Measurements from ENCODE around the gene TACC3. TPM values are rescaled to one million over a fixed set of nuclear protein-coding genes. Genes with fewer than 3 reads are reported as not detected.

Gene TACC3
- total and polyA plus RNA-seq, 7 donors, result 4.3 to 55.9 (median 7.5) TPM

- 95 to 97% methylated on average over 22 of the region's 22 CpGs for WGBS, 2 donors
- peaks cover 0 to 49% (median 23%) of the 10 kb centered on the region in 4 donors for H3K36me3 ChIP-seq
- TF ChIP-seq POLR2AphosphoS5 (IDR thresholded peaks at IDR 0.05) (no peak), POLR2A (IDR thresholded peaks at IDR 0.05) (no peak), EP300 (IDR thresholded peaks at IDR 0.05) (no peak)
- TF ChIP-seq, protein P1, sequence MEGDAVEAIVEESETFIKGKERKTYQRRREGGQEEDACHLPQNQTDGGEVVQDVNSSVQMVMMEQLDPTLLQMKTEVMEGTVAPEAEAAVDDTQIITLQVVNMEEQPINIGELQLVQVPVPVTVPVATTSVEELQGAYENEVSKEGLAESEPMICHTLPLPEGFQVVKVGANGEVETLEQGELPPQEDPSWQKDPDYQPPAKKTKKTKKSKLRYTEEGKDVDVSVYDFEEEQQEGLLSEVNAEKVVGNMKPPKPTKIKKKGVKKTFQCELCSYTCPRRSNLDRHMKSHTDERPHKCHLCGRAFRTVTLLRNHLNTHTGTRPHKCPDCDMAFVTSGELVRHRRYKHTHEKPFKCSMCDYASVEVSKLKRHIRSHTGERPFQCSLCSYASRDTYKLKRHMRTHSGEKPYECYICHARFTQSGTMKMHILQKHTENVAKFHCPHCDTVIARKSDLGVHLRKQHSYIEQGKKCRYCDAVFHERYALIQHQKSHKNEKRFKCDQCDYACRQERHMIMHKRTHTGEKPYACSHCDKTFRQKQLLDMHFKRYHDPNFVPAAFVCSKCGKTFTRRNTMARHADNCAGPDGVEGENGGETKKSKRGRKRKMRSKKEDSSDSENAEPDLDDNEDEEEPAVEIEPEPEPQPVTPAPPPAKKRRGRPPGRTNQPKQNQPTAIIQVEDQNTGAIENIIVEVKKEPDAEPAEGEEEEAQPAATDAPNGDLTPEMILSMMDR (IDR thresholded peaks at IDR 0.05), result no peak
- no peak for DNase-seq
- no peak overlapping the region for H3K4me3 ChIP-seq
- H3K27me3 ChIP-seq, result no peaks in the 10 kb centered on the region
- peaks cover 0 to 5% (median 3%) of the 10 kb centered on the region in 4 donors for H3K9me3 ChIP-seq
- intact Hi-C loops (cut with DNase I), result no loop called here
- H3K4me1 ChIP-seq, result no peaks in the 10 kb centered on the region
- H3K27ac ChIP-seq, result no peak overlapping the region
Measured at GRCh38 chr4:1740021-1740545, 18.8 kb downstream of the TACC3 start.

- H3K9me3 ChIP-seq, result peaks cover 0 to 5% (median 3%) of the 10 kb centered on the region in 4 donors
- no peak for TF ChIP-seq POLR2AphosphoS5 (IDR thresholded peaks at IDR 0.05)
- TF ChIP-seq POLR2A (IDR thresholded peaks at IDR 0.05), result no peak
- TF ChIP-seq EP300 (IDR thresholded peaks at IDR 0.05), result no peak
- TF ChIP-seq, protein P1 (IDR thresholded peaks at IDR 0.05), result no peak
- no peaks in the 10 kb centered on the region for H3K4me1 ChIP-seq
- intact Hi-C loops (cut with DNase I), result no loop called here
- 91 to 92% methylated on average over 17 of the region's 17 CpGs for WGBS, 2 donors
- no peak overlapping the region for H3K4me3 ChIP-seq
- no peak for DNase-seq
- no peak overlapping the region for H3K27ac ChIP-seq
- peaks cover 0 to 44% (median 18%) of the 10 kb centered on the region in 4 donors for H3K36me3 ChIP-seq
- no peaks in the 10 kb centered on the region for H3K27me3 ChIP-seq
Measured at GRCh38 chr4:1741208-1741607, 19.9 kb downstream of the TACC3 start.

DNA sequence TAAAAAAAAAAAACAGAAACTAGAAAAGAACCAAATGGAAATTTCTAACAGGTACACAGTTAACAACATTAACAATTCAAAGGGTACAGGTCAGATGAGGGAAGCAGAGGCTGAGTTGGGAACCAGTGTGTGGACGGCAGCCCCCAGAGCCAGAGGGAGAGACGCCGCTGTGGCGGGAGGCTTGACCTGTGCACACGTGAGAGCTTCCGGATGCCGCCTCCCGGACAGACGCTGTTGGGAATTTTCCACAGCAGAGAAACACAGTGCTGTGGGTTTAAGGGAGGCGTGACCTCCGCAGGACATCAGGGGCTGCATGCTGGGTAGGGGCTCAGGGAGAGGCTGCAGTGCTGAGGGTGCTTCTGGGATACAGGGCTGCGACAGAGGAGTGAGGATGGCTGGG is 22.2 kb downstream of the TACC3 start:
- Histone ChIP-seq H3K27ac (no peak overlapping the region), H3K27me3 (peaks cover 0 to 9% (median 2%) of the 10 kb centered on the region in 3 donors), H3K36me3 (peaks cover 0 to 23% (median 6%) of the 10 kb centered on the region in 4 donors), H3K9me3 (no peaks in the 10 kb centered on the region), H3K4me3 (no peak overlapping the region), H3K4me1 (peaks cover 0 to 4% (median 1%) of the 10 kb centered on the region in 4 donors)
- 87 to 98% methylated on average over 12 of the region's 12 CpGs for WGBS, 2 donors
- DNase-seq, result no peak
- TF ChIP-seq EP300 (IDR thresholded peaks at IDR 0.05) (no peak), POLR2A (IDR thresholded peaks at IDR 0.05) (no peak), POLR2AphosphoS5 (IDR thresholded peaks at IDR 0.05) (no peak)
- TF ChIP-seq, protein P1 (IDR thresholded peaks at IDR 0.05), result no peak
- intact Hi-C loops (cut with DNase I), result no loop called here

DNA sequence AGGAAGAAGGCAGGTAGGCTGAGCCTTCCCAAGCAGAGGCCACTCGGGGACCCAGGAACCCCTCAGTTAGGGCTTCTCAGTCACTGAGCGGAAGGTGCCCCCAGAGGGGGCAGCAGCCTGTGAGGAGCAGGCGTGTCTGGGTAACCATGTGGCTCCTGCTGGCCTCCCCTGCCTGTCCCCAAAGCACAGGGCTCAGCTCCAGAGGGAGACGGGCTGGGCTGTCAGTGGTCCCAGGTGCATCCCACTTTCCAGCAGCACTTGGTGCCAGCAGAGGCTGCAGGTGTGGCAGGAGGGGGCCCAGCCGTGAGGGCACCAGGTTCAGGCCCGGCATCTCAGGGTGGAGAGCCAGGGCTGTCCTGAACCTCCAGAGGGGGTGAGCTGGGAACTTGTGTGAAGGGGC is 22.7 kb downstream of the TACC3 start:
- Histone ChIP-seq H3K27me3 (peaks cover 0 to 12% (median 5%) of the 10 kb centered on the region in 3 donors), H3K9me3 (no peaks in the 10 kb centered on the region), H3K4me3 (no peak overlapping the region), H3K4me1 (peaks cover 0 to 7% (median 2%) of the 10 kb centered on the region in 4 donors), H3K27ac (no peak overlapping the region), H3K36me3 (peaks cover 0 to 23% (median 6%) of the 10 kb centered on the region in 4 donors)
- no peak for DNase-seq
- intact Hi-C loops (cut with DNase I), result no loop called here
- WGBS, 2 donors, result 96% methylated on average over 6 of the region's 6 CpGs
- TF ChIP-seq, protein P1 (IDR thresholded peaks at IDR 0.05), result no peak
- no peak for TF ChIP-seq EP300 (IDR thresholded peaks at IDR 0.05)
- TF ChIP-seq POLR2A (IDR thresholded peaks at IDR 0.05), result no peak
- TF ChIP-seq POLR2AphosphoS5 (IDR thresholded peaks at IDR 0.05), result no peak

DNA sequence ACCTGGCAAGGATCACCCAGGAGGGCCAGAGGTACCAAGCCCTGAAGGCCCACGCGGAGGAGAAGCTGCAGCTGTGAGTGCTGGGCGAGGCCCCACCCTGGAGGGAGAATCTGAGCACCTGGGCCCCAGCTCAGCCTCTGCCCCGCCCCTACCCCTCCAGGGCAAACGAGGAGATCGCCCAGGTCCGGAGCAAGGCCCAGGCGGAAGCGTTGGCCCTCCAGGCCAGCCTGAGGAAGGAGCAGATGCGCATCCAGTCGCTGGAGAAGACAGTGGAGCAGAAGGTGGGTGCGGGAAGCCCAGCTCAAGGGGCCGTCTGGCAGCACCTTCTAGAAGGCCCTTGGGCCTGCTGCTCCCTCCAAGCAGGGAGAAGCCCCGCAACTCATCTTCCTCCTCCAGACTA is 23.2 kb downstream of the TACC3 start:
- intact Hi-C loops (cut with DNase I), result no loop called here
- WGBS, 2 donors, result 80 to 90% methylated on average over 14 of the region's 14 CpGs
- Histone ChIP-seq H3K4me3 (no peak overlapping the region), H3K4me1 (peaks cover 0 to 7% (median 2%) of the 10 kb centered on the region in 4 donors), H3K27me3 (peaks cover 0 to 12% (median 5%) of the 10 kb centered on the region in 3 donors), H3K9me3 (no peaks in the 10 kb centered on the region), H3K27ac (no peak overlapping the region), H3K36me3 (peaks cover 0 to 18% (median 6%) of the 10 kb centered on the region in 4 donors)
- TF ChIP-seq POLR2AphosphoS5 (IDR thresholded peaks at IDR 0.05), result no peak
- no peak for DNase-seq
